Measurements from ENCODE around the gene SNX5. TPM values are rescaled to one million over a fixed set of nuclear protein-coding genes. Genes with fewer than 3 reads are reported as not detected.

The SNX5 gene
- total RNA-seq, 2 donors from 2014 or later, result 207 to 208 TPM

DNA sequence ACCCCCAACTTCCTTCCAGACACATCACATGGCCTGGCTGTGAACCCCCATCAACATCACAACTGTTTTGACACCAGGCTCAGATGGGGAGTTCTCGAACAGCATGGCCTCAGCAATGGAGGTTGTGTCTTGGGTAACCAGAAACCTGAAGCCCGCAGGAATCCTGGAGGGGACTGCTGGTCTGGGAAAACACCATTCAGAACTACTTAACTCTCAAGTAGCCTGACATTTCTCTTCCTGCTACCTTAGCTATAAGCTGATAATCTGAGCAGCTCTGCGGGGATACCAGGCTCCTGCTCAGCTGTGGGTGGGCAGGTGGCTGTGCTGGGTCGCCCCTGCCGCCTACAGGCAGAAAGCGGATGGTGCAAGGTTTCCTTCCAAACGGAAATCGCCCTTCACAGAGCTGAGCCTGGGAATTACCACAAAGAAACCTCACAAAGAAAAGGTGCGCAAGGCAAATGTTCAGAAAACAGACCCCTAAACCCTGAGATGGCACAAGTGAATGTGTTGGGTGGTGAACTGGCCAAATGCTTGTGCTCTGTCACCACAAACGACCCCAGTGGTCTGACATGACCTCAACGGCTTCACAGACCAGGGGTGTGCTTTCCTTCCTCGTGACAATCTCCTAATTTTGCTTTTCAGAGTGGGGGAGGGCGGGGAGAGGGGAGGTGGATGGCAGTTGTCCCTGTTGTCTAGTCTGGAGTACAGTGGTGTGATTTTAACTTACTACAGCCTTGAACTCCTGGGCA, 29.5 kb downstream of the SNX5 start:
- peaks cover 20% of the 10 kb centered on the region for H3K4me1 Mint-ChIP-seq (ENCODE audit: low read depth)
- no peaks in the 10 kb centered on the region for H3K9me3 Mint-ChIP-seq
- no peak overlapping the region for H3K4me3 Mint-ChIP-seq
- H3K27ac Mint-ChIP-seq, result no peak overlapping the region
- DNase-seq (peak; percentile 54 to 65), ATAC-seq (replicated peaks in 1 of 2) (peak; percentile 79 to 83)
- no peaks in the 10 kb centered on the region for H3K27me3 Mint-ChIP-seq (ENCODE audit: low read depth)
- peaks cover 8 to 13% of the 10 kb centered on the region in 2 donors for H3K36me3 Mint-ChIP-seq (ENCODE audit: insufficient read depth in 2 of 2)

DNA sequence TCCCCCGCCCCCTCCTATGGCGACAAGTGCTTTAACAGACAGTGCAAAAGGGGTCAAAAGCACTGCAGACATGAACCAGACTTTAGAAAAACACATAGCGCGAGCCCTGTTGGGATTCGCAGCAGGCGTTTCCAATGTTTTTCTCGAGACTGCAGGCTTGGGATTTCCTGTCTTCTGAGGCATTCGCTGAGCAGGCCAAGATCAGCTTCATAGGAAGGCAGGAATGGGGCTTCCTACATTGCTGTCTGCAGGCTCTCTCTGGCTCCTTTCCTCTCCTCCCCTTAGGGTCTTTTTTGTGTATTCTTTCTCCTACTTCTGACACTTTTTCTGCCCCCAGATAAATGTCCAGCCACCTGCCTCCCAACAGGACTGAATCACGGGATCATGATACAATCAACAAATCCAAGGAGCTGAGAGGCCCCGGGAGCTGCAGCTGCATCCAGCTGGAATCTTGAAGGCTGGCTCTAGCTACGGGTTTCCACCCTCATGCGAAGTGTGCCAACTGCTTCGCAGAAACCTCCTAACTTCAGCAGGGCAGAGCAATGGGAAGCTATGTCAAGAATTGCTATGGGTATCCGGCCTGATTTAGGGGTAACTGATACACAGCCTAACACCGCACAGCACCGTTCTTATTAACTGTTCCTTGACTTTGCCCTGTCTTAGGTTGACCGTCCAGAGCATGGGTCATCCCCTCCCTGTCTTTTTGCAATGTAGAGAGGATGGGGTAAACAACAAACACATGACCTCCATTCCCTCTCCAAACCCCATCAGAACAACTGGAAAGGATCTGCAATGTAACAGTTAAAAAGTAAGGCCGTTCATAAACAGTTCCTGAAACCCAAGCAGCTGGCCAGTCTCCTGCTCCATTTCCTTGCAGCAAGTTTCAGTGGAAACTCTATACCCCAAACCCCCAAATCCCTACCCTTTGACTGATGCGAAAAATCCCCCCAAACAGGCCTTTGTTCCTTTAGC, 31.5 kb downstream of the SNX5 start:
- peaks cover 20% of the 10 kb centered on the region for H3K4me1 Mint-ChIP-seq (ENCODE audit: low read depth)
- H3K36me3 Mint-ChIP-seq (ENCODE audit: insufficient read depth in 2 of 2), result peaks cover 2 to 5% of the 10 kb centered on the region in 2 donors
- no peak for ATAC-seq (replicated peaks in 1 of 2)
- no peak for DNase-seq
- peaks cover 0 to 2% of the 10 kb centered on the region in 2 donors for H3K9me3 Mint-ChIP-seq
- H3K4me3 Mint-ChIP-seq, result no peak overlapping the region
- H3K27me3 Mint-ChIP-seq (ENCODE audit: low read depth), result no peaks in the 10 kb centered on the region
- H3K27ac Mint-ChIP-seq, result no peak overlapping the region

- ATAC-seq (replicated peaks in 1 of 2) (no peak), DNase-seq (no peak)
- peaks cover 0 to 2% of the 10 kb centered on the region in 2 donors for H3K9me3 Mint-ChIP-seq
- peaks cover 20% of the 10 kb centered on the region for H3K4me1 Mint-ChIP-seq (ENCODE audit: low read depth)
- no peaks in the 10 kb centered on the region for H3K27me3 Mint-ChIP-seq (ENCODE audit: low read depth)
- no peak overlapping the region for H3K4me3 Mint-ChIP-seq
- H3K27ac Mint-ChIP-seq, result no peak overlapping the region
- H3K36me3 Mint-ChIP-seq (ENCODE audit: insufficient read depth in 2 of 2), result peaks cover under 1 to 3% of the 10 kb centered on the region in 2 donors
These were observed 32.3 kb downstream of the SNX5 start for GRCh38 chr20:17936286-17936760.

- H3K27me3 Mint-ChIP-seq (ENCODE audit: low read depth), result no peaks in the 10 kb centered on the region
- DNase-seq (no peak), ATAC-seq (replicated peaks in 1 of 2) (no peak)
- peaks cover 0 to 3% of the 10 kb centered on the region in 2 donors for H3K36me3 Mint-ChIP-seq (ENCODE audit: insufficient read depth in 2 of 2)
- H3K9me3 Mint-ChIP-seq, result peaks cover 0 to 2% of the 10 kb centered on the region in 2 donors
- H3K4me3 Mint-ChIP-seq, result no peak overlapping the region
- peaks cover 20% of the 10 kb centered on the region for H3K4me1 Mint-ChIP-seq (ENCODE audit: low read depth)
- no peak overlapping the region for H3K27ac Mint-ChIP-seq
These were observed 32.8 kb downstream of the SNX5 start for GRCh38 chr20:17935761-17936160.

- peaks cover 0 to 3% of the 10 kb centered on the region in 2 donors for H3K36me3 Mint-ChIP-seq (ENCODE audit: insufficient read depth in 2 of 2)
- H3K27ac Mint-ChIP-seq, result no peak overlapping the region
- H3K27me3 Mint-ChIP-seq (ENCODE audit: low read depth), result no peaks in the 10 kb centered on the region
- no peak overlapping the region for H3K4me3 Mint-ChIP-seq
- ATAC-seq (replicated peaks in 1 of 2) (no peak), DNase-seq (no peak)
- H3K4me1 Mint-ChIP-seq (ENCODE audit: low read depth), result peaks cover 20% of the 10 kb centered on the region
- H3K9me3 Mint-ChIP-seq, result peaks cover 0 to 2% of the 10 kb centered on the region in 2 donors
These were observed 33.4 kb downstream of the SNX5 start for GRCh38 chr20:17935186-17935585.

GRCh38 chr20:17934141-17934862, 34.3 kb downstream of the SNX5 start:
- ATAC-seq (replicated peaks in 1 of 2) (no peak), DNase-seq (no peak)
- Mint-ChIP-seq H3K4me3 (no peak overlapping the region), H3K4me1 (ENCODE audit: low read depth) (peaks cover 14% of the 10 kb centered on the region), H3K27ac (no peak overlapping the region), H3K36me3 (ENCODE audit: insufficient read depth in 2 of 2) (peaks cover 0 to 3% of the 10 kb centered on the region in 2 donors), H3K27me3 (ENCODE audit: low read depth) (no peaks in the 10 kb centered on the region), H3K9me3 (peaks cover 0 to 2% of the 10 kb centered on the region in 2 donors)

GRCh38 chr20:17933711-17934110, 34.9 kb downstream of the SNX5 start:
- no peak for ATAC-seq (replicated peaks in 1 of 2)
- DNase-seq, result no peak
- Mint-ChIP-seq H3K27ac (no peak overlapping the region), H3K36me3 (ENCODE audit: insufficient read depth in 2 of 2) (peaks cover 0 to 3% of the 10 kb centered on the region in 2 donors), H3K4me3 (no peak overlapping the region), H3K4me1 (ENCODE audit: low read depth) (peaks cover 14% of the 10 kb centered on the region), H3K27me3 (ENCODE audit: low read depth) (no peaks in the 10 kb centered on the region), H3K9me3 (peaks cover 0 to 2% of the 10 kb centered on the region in 2 donors)

DNA sequence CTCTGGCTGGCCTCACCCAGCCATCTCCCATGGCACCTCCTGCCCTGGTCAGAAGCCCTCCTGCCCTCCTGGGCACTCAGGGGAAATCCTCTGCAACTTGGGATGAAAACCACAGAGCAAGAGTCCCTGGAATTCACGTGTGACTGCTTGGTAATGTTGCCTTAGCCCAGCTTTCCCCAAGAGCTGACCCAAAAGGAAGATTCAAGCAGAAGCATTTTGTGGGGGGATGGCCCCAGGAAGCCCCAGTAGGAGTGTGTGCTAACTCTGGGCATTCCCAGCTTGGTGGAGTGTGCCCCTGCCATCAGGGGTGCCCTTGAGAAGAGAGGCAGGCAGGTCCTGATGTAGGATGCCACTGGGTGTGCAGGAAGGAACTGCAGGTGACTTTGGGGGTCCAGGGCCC, 35.5 kb downstream of the SNX5 start:
- Mint-ChIP-seq H3K4me1 (ENCODE audit: low read depth) (peaks cover 14% of the 10 kb centered on the region), H3K4me3 (no peak overlapping the region), H3K9me3 (peaks cover 0 to 2% of the 10 kb centered on the region in 2 donors), H3K27ac (no peak overlapping the region), H3K27me3 (ENCODE audit: low read depth) (no peaks in the 10 kb centered on the region), H3K36me3 (ENCODE audit: insufficient read depth in 2 of 2) (peaks cover 0 to 3% of the 10 kb centered on the region in 2 donors)
- DNase-seq (no peak), ATAC-seq (replicated peaks in 1 of 2) (no peak)

DNA sequence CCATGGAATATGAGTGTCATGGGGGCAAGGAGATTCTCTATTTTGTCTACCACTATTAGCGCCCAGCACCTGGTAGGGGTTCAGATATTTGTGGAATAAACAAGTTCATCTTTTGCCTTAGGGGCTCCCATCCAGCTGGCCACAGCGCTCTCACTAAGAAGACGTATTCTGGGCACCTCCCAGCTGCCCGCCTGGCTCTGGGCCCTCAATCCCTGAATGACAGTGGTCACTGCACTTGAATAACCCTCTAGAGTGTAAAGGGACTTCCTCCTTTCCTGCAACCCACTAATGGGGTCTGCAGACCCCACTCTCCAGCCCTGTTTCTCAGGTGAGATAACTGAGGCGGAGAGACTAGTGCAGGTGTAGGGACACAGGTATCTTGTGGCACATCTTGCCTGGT, 36.2 kb downstream of the SNX5 start:
- H3K27ac Mint-ChIP-seq, result no peak overlapping the region

DNA sequence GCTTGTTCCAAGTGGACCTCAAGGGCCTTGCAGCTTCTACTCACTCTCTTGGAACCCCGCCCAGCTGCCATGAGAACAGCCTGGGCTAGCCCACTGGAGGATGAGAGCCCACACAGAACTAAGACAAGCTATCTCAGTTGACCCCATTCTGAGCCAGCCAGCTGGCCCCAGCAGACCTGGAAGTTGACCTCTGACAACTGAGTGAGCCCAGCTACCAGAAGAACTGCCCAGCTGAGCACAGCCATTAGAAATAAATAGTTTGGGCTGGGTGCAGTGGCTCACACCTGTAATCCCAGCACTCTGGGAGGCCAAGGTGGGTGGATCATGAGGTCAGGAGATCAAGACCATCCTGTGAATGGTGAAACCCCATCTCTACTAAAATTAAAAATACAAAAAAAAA, 37.1 kb downstream of the SNX5 start:
- Mint-ChIP-seq H3K4me3 (no peak overlapping the region), H3K9me3 (peaks cover 0 to 2% of the 10 kb centered on the region in 2 donors), H3K27me3 (ENCODE audit: low read depth) (peaks cover 10% of the 10 kb centered on the region), H3K4me1 (ENCODE audit: low read depth) (peaks cover 7% of the 10 kb centered on the region), H3K36me3 (ENCODE audit: insufficient read depth in 2 of 2) (peaks cover 0 to 3% of the 10 kb centered on the region in 2 donors), H3K27ac (no peak overlapping the region)
- ATAC-seq (replicated peaks in 1 of 2) (no peak), DNase-seq (no peak)

More for the DNA sequence above, 36.2 kb downstream of the SNX5 start:
- DNase-seq (no peak), ATAC-seq (replicated peaks in 1 of 2) (no peak)
- Mint-ChIP-seq H3K9me3 (peaks cover 0 to 2% of the 10 kb centered on the region in 2 donors), H3K36me3 (ENCODE audit: insufficient read depth in 2 of 2) (peaks cover 0 to 3% of the 10 kb centered on the region in 2 donors), H3K4me1 (ENCODE audit: low read depth) (peaks cover 14% of the 10 kb centered on the region), H3K27me3 (ENCODE audit: low read depth) (peaks cover 1% of the 10 kb centered on the region), H3K4me3 (no peak overlapping the region)

DNA sequence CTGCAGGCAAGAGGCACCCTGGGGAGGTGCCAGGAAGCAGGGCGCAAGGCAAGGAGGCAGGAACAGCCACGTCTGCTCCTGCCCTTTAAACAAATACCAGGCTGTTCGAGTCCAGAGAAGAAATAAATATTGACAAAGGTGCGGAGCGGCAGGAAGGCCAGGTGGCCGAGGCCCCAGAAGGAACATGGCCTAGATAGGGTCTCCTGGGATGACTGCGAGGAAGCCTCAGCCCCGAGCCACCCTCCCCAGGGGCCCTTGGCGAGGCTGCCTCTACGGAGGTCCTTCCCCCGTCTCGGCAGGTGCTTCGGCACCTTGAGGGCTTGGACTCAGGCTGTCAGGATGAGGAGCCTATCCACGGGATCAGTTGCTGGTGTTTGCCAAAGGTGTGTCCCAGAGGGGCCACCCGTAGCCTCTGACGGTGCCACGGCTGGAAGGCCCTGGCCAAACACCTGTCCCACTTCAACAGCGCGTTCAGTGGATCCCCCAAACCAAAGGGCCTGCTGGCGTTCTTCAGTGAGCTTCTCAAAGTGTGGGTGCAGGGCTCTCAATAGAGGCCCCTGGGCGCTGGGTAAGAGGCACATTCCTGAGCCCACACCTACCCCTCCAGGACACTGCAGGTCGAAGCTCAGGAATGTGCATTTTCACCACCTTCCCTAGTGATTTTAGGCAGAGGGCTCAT, 39.8 kb downstream of the SNX5 start:
- no peak for DNase-seq
- H3K9me3 Mint-ChIP-seq, result peaks cover 0 to 2% of the 10 kb centered on the region in 2 donors
- no peak overlapping the region for H3K27ac Mint-ChIP-seq
- no peaks in the 10 kb centered on the region for H3K4me1 Mint-ChIP-seq (ENCODE audit: low read depth)
- ATAC-seq (replicated peaks in 1 of 2), result no peak
- H3K36me3 Mint-ChIP-seq (ENCODE audit: insufficient read depth in 2 of 2), result peaks cover 0 to 3% of the 10 kb centered on the region in 2 donors
- no peak overlapping the region for H3K4me3 Mint-ChIP-seq
- peaks cover 17% of the 10 kb centered on the region for H3K27me3 Mint-ChIP-seq (ENCODE audit: low read depth)

- no peaks in the 10 kb centered on the region for H3K4me1 Mint-ChIP-seq (ENCODE audit: low read depth)
These were observed 40.4 kb downstream of the SNX5 start for GRCh38 chr20:17928211-17928611.

More at GRCh38 chr20:17928211-17928611, 40.4 kb downstream of the SNX5 start:
- peaks cover 0 to 2% of the 10 kb centered on the region in 2 donors for H3K9me3 Mint-ChIP-seq
- no peak overlapping the region for H3K27ac Mint-ChIP-seq
- peaks cover 23% of the 10 kb centered on the region for H3K27me3 Mint-ChIP-seq (ENCODE audit: low read depth)
- no peak for ATAC-seq (replicated peaks in 1 of 2)
- DNase-seq, result no peak
- H3K36me3 Mint-ChIP-seq (ENCODE audit: insufficient read depth in 2 of 2), result peaks cover 0 to 3% of the 10 kb centered on the region in 2 donors
- no peak overlapping the region for H3K4me3 Mint-ChIP-seq

Data from activated T-cell treated with anti-CD3 and anti-CD28 coated beads, Interleukin-2, amount 50 U/mL, for 72 hours (primary cell).